GM19324 (cell line): ENCODE measurements around the gene ZNF423.

ENCODE experiments used
- ATAC-seq: cut with Tn5 transposase; IDR thresholded peaks from one replicate; pipeline ENCODE4 v1.9.1; 2021; ENCODE audit warnings: mild to moderate bottlenecking, moderate library complexity; ENCODE audit not compliant: unreplicated experiment, low FRiP score

Gene ZNF423

DNA sequence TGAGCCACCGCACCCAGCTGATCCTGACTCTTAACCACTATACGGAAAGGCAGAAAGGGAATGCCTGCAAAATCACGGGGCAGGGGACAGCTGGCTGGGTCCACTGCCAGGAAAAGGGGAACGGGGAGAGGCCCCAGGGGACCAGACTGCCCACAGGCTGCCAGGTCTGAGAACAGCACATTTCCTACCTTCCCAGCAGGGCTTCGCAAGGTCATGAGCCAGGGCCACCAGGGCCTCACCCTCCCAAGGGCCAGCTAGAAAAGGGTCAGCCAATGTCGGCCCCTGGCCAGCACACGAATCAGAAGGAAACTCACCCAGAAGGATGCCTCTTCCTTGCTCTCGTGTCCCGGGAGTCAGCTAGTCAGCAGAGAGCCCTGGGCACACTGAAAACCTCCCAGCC, 118.4 kb downstream of the ZNF423 start:
- ATAC-seq: no peak

DNA sequence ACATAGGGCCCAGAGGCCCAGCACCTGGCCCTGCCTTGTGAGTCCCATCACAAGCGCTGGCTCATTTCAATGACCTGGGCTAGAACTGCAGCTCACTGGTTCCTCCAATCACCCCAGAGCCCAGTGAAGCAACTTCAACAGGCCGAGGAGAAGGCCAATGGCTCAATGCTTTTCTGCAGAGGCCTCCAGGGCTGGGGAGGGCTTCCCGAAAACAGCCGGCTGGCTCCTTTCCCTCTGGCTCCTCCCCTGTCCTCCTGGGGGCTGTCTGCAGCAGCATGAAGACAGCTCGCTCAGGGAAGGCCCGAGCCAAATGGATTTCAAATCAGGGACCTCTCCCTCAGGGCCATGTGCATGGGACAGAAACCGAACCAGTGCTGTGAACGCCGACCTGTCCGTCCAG, 121.6 kb downstream of the ZNF423 start:
- ATAC-seq: no peak

- ATAC-seq: no peak
Measured at GRCh38 chr16:49733313-49734009, 122.5 kb downstream of the ZNF423 start.

DNA sequence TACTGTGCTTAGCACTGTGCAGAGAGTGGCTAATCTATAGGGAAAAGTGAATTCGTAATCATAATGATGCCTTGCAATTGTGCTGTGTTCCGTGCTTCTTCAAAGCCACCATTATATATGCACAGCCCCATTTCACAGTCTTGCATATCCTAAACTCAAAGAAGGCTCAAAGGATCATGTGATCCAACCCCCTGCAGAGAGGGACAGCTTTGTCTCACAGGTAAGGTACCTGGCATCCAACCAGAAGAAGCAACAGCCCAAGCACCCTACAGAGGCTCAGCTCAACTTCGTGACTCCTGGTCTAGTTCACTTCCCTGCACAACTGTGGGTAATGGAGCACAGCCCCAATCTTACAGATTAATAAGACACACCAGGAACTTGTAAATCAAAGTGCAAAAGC, 124.0 kb downstream of the ZNF423 start:
- no peak for ATAC-seq

DNA sequence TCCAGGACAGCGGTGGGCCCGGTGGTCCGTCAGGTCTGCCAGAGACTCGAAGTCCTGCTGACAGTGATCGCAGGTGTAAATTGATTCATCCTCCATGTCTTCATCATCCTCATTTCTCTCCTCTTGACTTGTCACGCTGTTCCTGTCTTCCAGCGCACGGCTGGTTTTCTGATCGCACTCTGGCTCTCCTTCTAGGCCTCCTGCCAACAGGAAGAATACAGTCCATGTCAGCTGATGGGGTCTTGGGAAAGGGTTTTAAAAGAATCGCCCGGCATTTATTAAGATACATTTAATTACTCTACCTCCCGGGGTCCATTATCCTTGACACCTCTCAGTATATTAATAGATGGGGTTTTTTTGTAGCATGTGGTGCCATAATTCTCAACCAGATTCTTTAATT, 125.1 kb downstream of the ZNF423 start:
- no peak for ATAC-seq

GRCh38 chr16:49727611-49728010, 128.3 kb downstream of the ZNF423 start:
- ATAC-seq: no peak

DNA sequence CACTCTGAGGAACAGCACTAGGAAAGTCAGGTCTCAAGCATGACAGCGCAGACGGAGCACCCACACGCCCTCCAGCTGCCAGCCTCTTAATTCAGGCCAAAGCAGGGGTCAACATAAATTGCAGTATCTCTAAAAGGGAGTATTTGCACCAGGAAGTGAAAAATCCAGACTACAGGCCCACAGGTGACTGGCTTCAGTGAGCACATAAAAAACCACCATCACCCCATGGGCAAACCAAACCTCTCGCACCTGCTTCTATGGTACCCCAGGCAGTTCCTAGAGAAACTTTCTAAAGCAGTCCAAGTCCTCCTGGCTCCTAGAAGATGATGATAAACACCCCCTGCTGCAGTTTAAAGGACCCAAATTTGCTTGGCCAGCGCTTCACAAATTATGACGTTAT, 129.8 kb downstream of the ZNF423 start:
- no peak for ATAC-seq

DNA sequence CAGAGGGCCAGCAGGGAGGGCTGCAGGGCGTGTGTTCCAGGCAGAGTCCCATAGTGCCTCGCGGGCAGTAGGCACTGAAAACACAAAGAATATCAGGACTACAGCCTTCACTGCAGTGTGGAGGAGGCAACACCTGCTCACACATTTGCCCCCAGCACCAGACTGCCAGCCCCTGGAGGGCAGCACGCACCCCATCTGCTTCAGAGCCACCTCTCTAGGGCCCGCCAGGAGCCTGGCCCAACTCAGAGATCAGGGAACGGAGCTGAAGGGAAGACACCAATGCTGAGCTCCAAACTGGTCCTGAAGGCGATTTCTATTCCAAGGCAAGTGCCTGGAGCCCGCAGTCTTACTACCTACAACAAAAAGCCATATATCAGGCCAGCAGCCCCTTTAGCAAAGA, 130.3 kb downstream of the ZNF423 start:
- no peak for ATAC-seq

- no peak for ATAC-seq
Measured at GRCh38 chr16:49724774-49725173, 131.1 kb downstream of the ZNF423 start.

DNA sequence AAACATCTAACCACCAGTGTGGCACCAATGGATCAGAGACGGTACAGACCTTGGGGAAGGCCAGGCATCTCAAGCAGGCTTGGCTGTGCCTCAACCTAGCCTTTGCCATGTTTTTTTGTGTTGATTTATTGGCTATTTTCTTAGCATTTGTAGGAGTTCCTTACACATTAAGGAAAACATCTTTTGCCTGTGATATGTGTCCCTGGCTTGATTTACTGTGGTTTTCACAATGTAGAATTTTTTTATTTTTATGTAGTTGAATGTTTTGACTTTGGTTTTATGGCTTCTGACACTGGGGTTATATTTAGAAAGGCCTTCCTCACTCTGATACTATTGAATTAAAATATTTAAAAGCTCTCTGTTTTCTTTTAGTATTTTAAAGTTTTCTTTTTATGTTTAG, 132.6 kb downstream of the ZNF423 start:
- ATAC-seq: no peak

DNA sequence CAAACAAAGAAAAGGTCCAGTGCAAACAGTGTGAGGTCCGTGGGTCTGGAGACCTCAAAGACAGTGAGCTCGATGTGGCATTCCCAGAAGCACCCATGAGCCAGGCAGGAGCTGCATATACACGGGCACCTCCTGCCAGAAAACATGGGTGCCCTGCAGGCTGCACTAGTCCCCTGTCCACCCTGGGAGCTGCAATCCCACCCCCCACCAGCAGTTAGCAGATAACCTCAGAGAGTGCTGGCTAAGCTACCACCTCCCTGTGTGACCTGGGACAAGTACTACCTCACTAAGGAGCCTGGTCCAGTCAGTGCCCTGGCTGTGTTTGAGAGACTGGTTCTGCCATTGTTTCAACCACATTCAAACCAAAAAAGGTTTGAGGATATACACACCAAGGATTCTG, 135.7 kb downstream of the ZNF423 start:
- ATAC-seq: no peak

GRCh38 chr16:49717689-49718088, 138.2 kb downstream of the ZNF423 start:
- no peak for ATAC-seq

- ATAC-seq: no peak
Measured at GRCh38 chr16:49716339-49716934, 139.5 kb downstream of the ZNF423 start.

- ATAC-seq: no peak
Measured at GRCh38 chr16:49713770-49714169, 142.1 kb downstream of the ZNF423 start.

- ATAC-seq: no peak
Measured at GRCh38 chr16:49712542-49712941, 143.4 kb downstream of the ZNF423 start.

- ATAC-seq: no peak
Measured at GRCh38 chr16:49712106-49712505, 143.8 kb downstream of the ZNF423 start.

GRCh38 chr16:49709057-49709456, 146.9 kb downstream of the ZNF423 start:
- ATAC-seq: no peak

- no peak for ATAC-seq
Measured at GRCh38 chr16:49708491-49708890, 147.4 kb downstream of the ZNF423 start.

- ATAC-seq: no peak
Measured at GRCh38 chr16:49706620-49707355, 149.1 kb downstream of the ZNF423 start.

- no peak for ATAC-seq
Measured at GRCh38 chr16:49704586-49705155, 151.2 kb downstream of the ZNF423 start.

DNA sequence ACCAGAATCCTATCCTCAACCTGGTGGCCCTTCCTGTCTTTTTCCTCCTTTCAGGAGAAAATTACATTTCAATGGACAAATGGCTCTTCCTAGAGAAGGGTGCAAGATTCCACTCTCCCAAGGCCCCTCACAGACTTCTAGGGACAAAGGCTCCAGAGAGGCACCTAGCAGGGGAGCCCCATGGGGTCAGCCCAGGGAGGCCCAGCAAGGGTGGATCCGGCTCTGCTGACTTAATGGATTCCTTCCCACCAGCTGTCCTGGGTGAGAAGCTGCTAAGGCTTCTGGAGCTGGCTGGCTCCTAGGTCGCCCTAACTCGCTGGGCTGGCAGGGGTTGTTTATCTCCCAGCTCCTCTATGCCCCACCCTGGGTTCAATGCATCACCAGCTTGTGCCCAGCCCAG, 152.4 kb downstream of the ZNF423 start:
- no peak for ATAC-seq
